Activated CD4-positive, alpha-beta T cell treated with anti-CD3 and anti-CD28 coated beads for 48 hours (primary cell): ENCODE data around the gene NKPD1.

Experiments
- DNase-seq: peaks from one replicate; pipeline ENCODE4 v3.0.0-alpha.2; 2020

The NKPD1 gene

GRCh38 chr19:45172173-45172572 lies 11.4 kb upstream of the NKPD1 start:
- DNase-seq: peak; percentile 31

GRCh38 chr19:45171211-45171623 lies 10.4 kb upstream of the NKPD1 start:
- DNase-seq: peak; percentile 46

- DNase-seq: no peak
Observed at GRCh38 chr19:45170146-45171106, 9.6 kb upstream of the NKPD1 start.

GRCh38 chr19:45169602-45170001 lies 8.8 kb upstream of the NKPD1 start:
- no peak for DNase-seq

- DNase-seq: no peak
Observed at GRCh38 chr19:45168767-45169351, 8.1 kb upstream of the NKPD1 start.

- DNase-seq: no peak
Observed at GRCh38 chr19:45166723-45167252, 6.0 kb upstream of the NKPD1 start.

- peak; percentile 71 for DNase-seq
Observed at GRCh38 chr19:45164577-45165335, 4.0 kb upstream of the NKPD1 start.

GRCh38 chr19:45163751-45164460 lies 3.1 kb upstream of the NKPD1 start:
- no peak for DNase-seq

- no peak for DNase-seq
Observed at GRCh38 chr19:45163156-45163555, 2.4 kb upstream of the NKPD1 start.

- DNase-seq: no peak
Observed at GRCh38 chr19:45162608-45163143, 1.9 kb upstream of the NKPD1 start.

GRCh38 chr19:45161738-45162607 lies 1.2 kb upstream of the NKPD1 start:
- DNase-seq: no peak

GRCh38 chr19:45159971-45160324 lies 834 bp downstream of the NKPD1 start:
- no peak for DNase-seq

GRCh38 chr19:45159210-45159970 lies 1.4 kb downstream of the NKPD1 start:
- no peak for DNase-seq

GRCh38 chr19:45158503-45159209 lies 2.1 kb downstream of the NKPD1 start:
- DNase-seq: no peak

GRCh38 chr19:45156751-45157150 lies 4.0 kb downstream of the NKPD1 start:
- no peak for DNase-seq

- no peak for DNase-seq
Observed at GRCh38 chr19:45156011-45156630, 4.7 kb downstream of the NKPD1 start.

GRCh38 chr19:45154064-45154827 lies 6.5 kb downstream of the NKPD1 start:
- peak; percentile 42 for DNase-seq

GRCh38 chr19:45153339-45154063 lies 7.3 kb downstream of the NKPD1 start:
- peak; percentile 54 for DNase-seq
